ENCODE data around the gene MC2R. TPM values are rescaled to one million over a fixed set of nuclear protein-coding genes. Genes with fewer than 3 reads are reported as not detected.
"Not testable (repeated sequence)": the region's sequence is repeated elsewhere in the genome, so short reads cannot be mapped to it uniquely, and the experiment has no call there.

MC2R gene
- total and polyA plus RNA-seq, 7 donors, result 0.48 TPM; not detected in 6

GRCh38 chr18:13868501-13869271 is 46.6 kb downstream of the MC2R start:
- Histone ChIP-seq H3K4me3 (no peak overlapping the region), H3K27me3 (ENCODE audit: insufficient read depth in 3 of 3, low read length in 2 of 3) (peaks cover 2 to 48% (median 6%) of the 10 kb centered on the region in 3 donors), H3K27ac (no peak overlapping the region), H3K36me3 (ENCODE audit: insufficient read depth in 1 of 2, low read depth in 1 of 2) (no peaks in the 10 kb centered on the region), H3K4me1 (no peaks in the 10 kb centered on the region), H3K9me3 (no peaks in the 10 kb centered on the region)
- 1 to 2% (median 2%) methylated on average over 49 to 51 of the region's 51 CpGs for WGBS, 3 donors
- intact Hi-C loops (cut with DNase I), result no loop called here
- ATAC-seq (no peak), DNase-seq (no peak)
- no peak for TF ChIP-seq CTCF (IDR thresholded peaks at IDR 0.05)

- H3K27me3 ChIP-seq (ENCODE audit: insufficient read depth in 3 of 3, low read length in 2 of 3); ATAC-seq; intact Hi-C loops (cut with DNase I); DNase-seq; H3K27ac ChIP-seq; H3K4me1 ChIP-seq; H3K9me3 ChIP-seq; H3K4me3 ChIP-seq; H3K36me3 ChIP-seq (ENCODE audit: insufficient read depth in 1 of 2, low read depth in 1 of 2): not testable (repeated sequence)
- 23 to 29% (median 28%) methylated on average over 7 of the region's 7 CpGs for WGBS, 3 donors
Measured at GRCh38 chr18:13862898-13863297, 52.4 kb downstream of the MC2R start.

- WGBS, 3 donors, result 83 to 89% (median 84%) methylated on average over 4 of the region's 4 CpGs
- no peak overlapping the region for H3K4me3 ChIP-seq
- intact Hi-C loops (cut with DNase I), result no loop called here
- no peak for ATAC-seq
- no peaks in the 10 kb centered on the region for H3K4me1 ChIP-seq
- H3K9me3 ChIP-seq, result no peaks in the 10 kb centered on the region
- no peak for DNase-seq
- no peak overlapping the region for H3K27ac ChIP-seq
- H3K27me3 ChIP-seq (ENCODE audit: insufficient read depth in 3 of 3, low read length in 2 of 3), result no peaks in the 10 kb centered on the region
- no peaks in the 10 kb centered on the region for H3K36me3 ChIP-seq (ENCODE audit: insufficient read depth in 1 of 2, low read depth in 1 of 2)
- TF ChIP-seq CTCF (IDR thresholded peaks at IDR 0.05), result no peak
Measured at GRCh38 chr18:13849791-13850190, 65.5 kb downstream of the MC2R start.

- Histone ChIP-seq H3K9me3 (no peaks in the 10 kb centered on the region), H3K27ac (no peak overlapping the region), H3K27me3 (ENCODE audit: insufficient read depth in 3 of 3, low read length in 2 of 3) (peaks cover 0 to 12% (median 0%) of the 10 kb centered on the region in 3 donors), H3K36me3 (ENCODE audit: insufficient read depth in 1 of 2, low read depth in 1 of 2) (no peaks in the 10 kb centered on the region), H3K4me3 (no peak overlapping the region), H3K4me1 (no peaks in the 10 kb centered on the region)
- intact Hi-C loops (cut with DNase I), result no loop called here
- 94 to 96% (median 94%) methylated on average over 22 of the region's 22 CpGs for WGBS, 3 donors
- TF ChIP-seq CTCF (IDR thresholded peaks at IDR 0.05), result no peak
- no peak for DNase-seq
- ATAC-seq, result no peak
Measured at GRCh38 chr18:13836559-13836958, 78.8 kb downstream of the MC2R start.

- no peaks in the 10 kb centered on the region for H3K9me3 ChIP-seq
- H3K27ac ChIP-seq, result no peak overlapping the region
- ATAC-seq (no peak), DNase-seq (no peak)
- H3K4me3 ChIP-seq, result no peak overlapping the region
- intact Hi-C loops (cut with DNase I), result no loop called here
- WGBS, 3 donors, result 53 to 70% (median 67%) methylated on average over 6 of the region's 6 CpGs
- TF ChIP-seq CTCF (IDR thresholded peaks at IDR 0.05), result no peak
- peaks cover 0 to 12% (median 0%) of the 10 kb centered on the region in 3 donors for H3K27me3 ChIP-seq (ENCODE audit: insufficient read depth in 3 of 3, low read length in 2 of 3)
- H3K36me3 ChIP-seq (ENCODE audit: insufficient read depth in 1 of 2, low read depth in 1 of 2), result no peaks in the 10 kb centered on the region
- no peaks in the 10 kb centered on the region for H3K4me1 ChIP-seq
Measured at GRCh38 chr18:13835202-13835601, 80.1 kb downstream of the MC2R start.
